Nephron (organoid): ENCODE data around the gene ITLN2.
"Not testable (repeated sequence)": the region's sequence is repeated elsewhere in the genome, so short reads cannot be mapped to it uniquely, and the experiment has no call there.

Source experiments
- H3K27ac Mint-ChIP-seq, 3 experiments: 2 replicates each; pipeline ENCODE4 v1.8.0; 2020; ENCODE audit warnings: mixed read lengths in 3 of 3, mild to moderate bottlenecking in 2 of 3, moderate library complexity in 1 of 3
- H3K27me3 Mint-ChIP-seq: 2 replicates; pipeline ENCODE4 v1.8.0; 2021; ENCODE audit warnings: low read depth, mild to moderate bottlenecking, moderate library complexity, mixed read lengths
- H3K36me3 Mint-ChIP-seq: 2 replicates; pipeline ENCODE4 v1.8.0; 2020; ENCODE audit warnings: low read depth, mixed read lengths
- H3K4me1 Mint-ChIP-seq: 2 replicates; pipeline ENCODE4 v1.8.0; 2020; ENCODE audit warnings: mixed read lengths
- H3K4me3 Mint-ChIP-seq, 3 experiments: 2 replicates each; pipeline ENCODE4 v1.8.0; 2020; ENCODE audit warnings: mild to moderate bottlenecking in 3 of 3, mixed read lengths in 3 of 3, moderate library complexity in 2 of 3
- H3K9me3 Mint-ChIP-seq: 2 replicates; pipeline ENCODE4 v1.8.0; 2020; ENCODE audit warnings: mixed read lengths
- CTCF ChIP-seq, 3 experiments: fragments of 200-600 bp; sonication (generic); IDR thresholded peaks; one replicate each; pipeline ENCODE4 v1.5.0; 2021; ENCODE audit warnings: antibody characterized with exemption in 3 of 3; ENCODE audit not compliant: unreplicated experiment in 3 of 3

Gene ITLN2

GRCh38 chr1:160904783-160905616 lies 49.6 kb downstream of the ITLN2 start:
- Mint-ChIP-seq H3K9me3 (peaks cover 3% of the 10 kb centered on the region), H3K4me1 (no peaks in the 10 kb centered on the region), H3K27me3 (peaks cover 12% of the 10 kb centered on the region), H3K4me3 (no peak overlapping the region), H3K27ac (no peak overlapping the region), H3K36me3 (no peaks in the 10 kb centered on the region)
- no peak for TF ChIP-seq CTCF (IDR thresholded peaks at IDR 0.05; ENCODE audit: unreplicated experiment in 3 of 3)

GRCh38 chr1:160902251-160902650 lies 52.4 kb downstream of the ITLN2 start:
- H3K27ac Mint-ChIP-seq, H3K36me3 Mint-ChIP-seq, H3K4me1 Mint-ChIP-seq, H3K4me3 Mint-ChIP-seq, H3K9me3 Mint-ChIP-seq: not testable (repeated sequence)
- H3K27me3 Mint-ChIP-seq: peaks cover 16% of the 10 kb centered on the region

- H3K4me1 Mint-ChIP-seq: no peaks in the 10 kb centered on the region
- no peaks in the 10 kb centered on the region for H3K36me3 Mint-ChIP-seq
- no peak overlapping the region for H3K4me3 Mint-ChIP-seq
- H3K27ac Mint-ChIP-seq: no peak overlapping the region
- TF ChIP-seq CTCF (IDR thresholded peaks at IDR 0.05; ENCODE audit: unreplicated experiment in 3 of 3): no peak
- H3K27me3 Mint-ChIP-seq: peaks cover 16% of the 10 kb centered on the region
- H3K9me3 Mint-ChIP-seq: peaks cover 3% of the 10 kb centered on the region
These were observed 52.8 kb downstream of the ITLN2 start for GRCh38 chr1:160901768-160902167.

GRCh38 chr1:160900683-160901082 lies 53.9 kb downstream of the ITLN2 start:
- H3K9me3 Mint-ChIP-seq, H3K27ac Mint-ChIP-seq, H3K36me3 Mint-ChIP-seq, H3K4me1 Mint-ChIP-seq, H3K4me3 Mint-ChIP-seq: not testable (repeated sequence)
- peaks cover 16% of the 10 kb centered on the region for H3K27me3 Mint-ChIP-seq
